Eye (tissue), 1 donor: ENCODE data around the gene AGPAT3.
"Not testable (repeated sequence)": the region's sequence is repeated elsewhere in the genome, so short reads cannot be mapped to it uniquely, and the experiment has no call there.

Source experiments
- DNase-seq: peaks from one replicate; pipeline ENCODE4 v3.0.0-alpha.2; 2015

Gene AGPAT3

DNA sequence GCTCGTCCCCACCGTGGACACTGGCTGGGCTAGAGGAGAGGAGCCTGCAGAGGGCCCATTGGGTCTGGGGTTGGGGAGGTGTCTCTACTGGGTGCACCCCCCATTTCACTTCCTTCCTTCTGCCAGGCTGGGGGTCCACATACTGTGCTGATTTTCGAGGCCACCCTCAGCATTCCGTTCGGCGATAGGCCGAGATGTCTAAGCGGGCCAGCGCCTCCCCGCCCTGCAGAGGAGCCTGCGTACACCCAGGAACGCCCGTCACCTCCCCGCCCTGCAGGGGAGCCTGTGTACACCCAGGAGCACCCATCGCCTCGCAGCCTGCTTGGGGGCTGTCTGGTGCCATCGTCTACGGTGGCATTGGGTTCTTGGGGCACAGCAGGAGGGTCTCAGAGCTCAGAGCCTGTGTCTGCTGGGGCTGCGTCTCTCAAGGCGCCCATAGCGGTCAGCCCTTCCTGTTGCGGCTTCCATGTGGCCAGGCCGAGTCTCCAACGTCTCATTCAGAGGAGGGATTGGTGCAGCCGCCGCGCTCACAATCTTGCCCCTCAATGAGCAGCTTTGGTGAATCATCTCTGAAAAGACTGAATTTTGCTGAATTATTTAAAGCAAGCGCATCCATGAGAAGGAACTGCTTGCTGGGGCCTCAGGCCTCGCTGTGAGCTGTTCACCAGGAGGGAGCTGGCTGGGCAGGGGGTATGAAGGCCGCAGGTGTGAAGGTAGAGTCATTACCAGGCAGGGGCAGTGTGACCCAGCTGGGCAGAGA lies 30.7 kb upstream of the AGPAT3 start:
- peak; percentile 33 for DNase-seq

DNA sequence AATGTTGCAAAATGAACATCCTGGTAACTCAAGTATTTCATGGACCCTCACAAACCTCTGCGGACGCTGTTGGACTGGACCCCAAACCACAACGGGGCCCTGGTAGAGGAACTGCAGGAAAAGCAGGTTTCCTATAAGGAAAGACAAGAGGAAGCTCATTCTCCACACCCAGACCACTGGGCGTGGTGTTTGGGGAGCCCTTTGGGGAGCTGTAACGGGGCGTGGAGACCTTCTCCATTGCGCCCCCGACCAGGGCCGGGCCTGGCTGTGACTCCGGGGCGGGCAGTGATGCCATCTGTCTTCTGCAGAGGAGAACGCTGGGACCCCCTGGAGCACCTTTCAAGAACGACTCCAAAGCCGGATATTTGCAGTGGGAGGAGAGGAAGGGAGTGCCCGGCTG lies 30.0 kb upstream of the AGPAT3 start:
- DNase-seq = no peak

DNA sequence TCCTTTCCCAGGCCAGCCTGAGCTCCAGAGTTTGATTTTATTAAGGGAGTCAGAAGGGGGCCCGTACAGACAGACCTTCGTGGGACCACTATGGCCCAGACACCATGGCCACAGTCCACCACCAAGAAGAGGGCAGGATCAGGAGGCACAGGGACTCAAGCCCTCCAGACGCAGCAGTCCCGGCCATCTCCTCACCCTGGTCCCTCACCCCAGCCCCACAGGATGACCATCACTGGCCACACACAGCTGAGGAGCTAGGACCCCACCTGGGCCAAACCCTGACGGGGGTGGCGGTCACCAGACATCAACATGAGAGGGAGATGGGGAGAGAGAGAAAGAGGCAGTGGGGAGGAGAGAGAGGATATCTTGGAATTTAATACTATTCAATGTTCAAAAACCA lies 29.2 kb upstream of the AGPAT3 start:
- DNase-seq = no peak

DNA sequence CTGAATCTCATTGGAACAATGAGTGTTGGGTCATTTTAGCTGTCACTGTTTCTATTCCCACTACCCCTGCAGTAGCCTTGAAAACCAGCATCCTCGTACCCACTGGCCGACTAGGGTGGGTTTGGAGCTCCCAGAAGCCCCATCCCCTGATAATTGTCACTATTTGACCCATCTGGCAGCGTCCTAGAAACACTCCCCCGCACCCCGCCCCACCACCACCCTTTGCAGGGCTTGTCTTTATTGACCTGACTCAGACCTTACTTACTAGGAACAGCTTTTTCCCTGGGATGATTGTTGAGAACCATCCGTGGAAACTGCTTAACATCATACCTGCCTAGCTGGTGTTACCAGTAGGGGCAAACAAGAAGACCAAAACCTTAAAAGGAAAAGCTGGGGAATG lies 28.4 kb upstream of the AGPAT3 start:
- DNase-seq = no peak

DNA sequence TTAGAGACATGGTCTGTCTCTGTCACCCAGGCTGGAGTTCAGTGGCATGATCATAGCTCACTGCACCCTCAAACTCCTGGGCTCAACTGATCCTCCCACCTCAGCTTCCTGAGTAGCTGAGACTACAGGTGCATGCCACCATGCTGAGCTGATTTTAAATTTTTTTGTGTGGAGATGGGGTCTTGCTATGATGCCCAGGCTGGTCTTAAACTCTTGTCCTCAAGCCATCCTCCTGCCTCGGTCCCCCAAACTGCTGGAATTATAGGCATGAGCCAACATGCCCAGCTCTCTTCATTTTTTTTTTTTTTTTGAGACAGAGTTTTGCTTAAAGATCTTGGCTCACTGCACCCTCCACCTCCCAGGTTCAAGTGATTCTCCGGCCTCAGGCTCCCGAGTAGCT lies 24.8 kb upstream of the AGPAT3 start:
- no peak for DNase-seq

DNA sequence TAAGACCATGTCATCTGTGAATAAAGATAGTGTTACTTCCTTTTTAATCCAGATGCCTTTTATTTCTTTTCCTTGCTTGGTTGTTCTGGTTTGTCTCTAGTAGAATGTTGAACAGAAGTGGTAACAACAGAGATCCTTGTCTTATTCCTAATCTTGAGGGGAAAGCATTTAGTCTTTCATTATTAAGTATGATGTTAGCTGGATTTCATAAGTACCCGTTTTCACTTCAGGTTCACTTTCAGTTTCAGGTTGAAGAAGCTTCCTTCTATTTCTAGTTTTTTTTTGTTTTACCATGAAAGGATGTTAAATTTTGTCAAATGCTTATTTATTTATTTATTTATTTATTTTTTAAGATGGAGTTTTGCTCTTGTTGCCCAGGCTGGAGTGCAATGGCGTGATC lies 22.3 kb upstream of the AGPAT3 start:
- no peak for DNase-seq

DNA sequence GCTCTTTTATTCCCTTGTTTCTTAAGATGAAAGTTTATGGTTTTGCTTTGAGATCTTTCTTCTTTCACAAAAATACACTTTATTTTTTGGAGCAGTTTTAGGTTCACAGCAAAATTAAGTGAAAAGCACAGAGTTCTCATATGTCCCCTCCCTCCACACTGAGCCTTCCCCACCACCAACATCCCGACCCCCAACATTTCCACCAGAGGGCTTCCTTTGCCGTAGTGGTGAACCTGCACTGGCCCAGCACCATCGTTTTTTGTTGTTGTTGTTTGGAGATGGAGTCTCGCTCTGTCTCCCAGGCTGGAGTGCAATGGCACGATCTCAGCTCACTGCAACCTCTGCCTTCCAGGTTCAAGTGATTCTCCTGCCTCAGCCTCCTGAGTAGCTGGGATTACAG lies 20.1 kb upstream of the AGPAT3 start:
- DNase-seq = not testable (repeated sequence)

DNA sequence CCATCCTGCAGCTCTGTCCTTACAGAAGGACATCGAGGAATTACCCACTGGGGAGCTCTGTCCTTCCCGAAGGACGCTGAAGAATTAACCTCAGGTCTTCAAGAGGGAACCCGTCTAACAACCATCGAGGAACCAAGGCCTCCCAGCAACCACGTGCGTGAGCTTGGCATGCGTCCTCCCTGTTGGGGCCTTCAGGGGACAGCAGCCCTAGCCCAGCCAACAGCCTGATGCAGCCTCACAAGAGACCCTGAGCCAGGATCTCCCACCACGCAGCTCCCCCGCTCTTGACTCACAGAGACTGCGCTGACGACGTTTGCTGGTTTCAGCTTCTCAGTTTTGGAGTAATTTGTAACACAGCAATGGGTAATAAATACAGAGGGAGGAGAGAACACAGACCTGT lies 19.6 kb upstream of the AGPAT3 start:
- no peak for DNase-seq

DNA sequence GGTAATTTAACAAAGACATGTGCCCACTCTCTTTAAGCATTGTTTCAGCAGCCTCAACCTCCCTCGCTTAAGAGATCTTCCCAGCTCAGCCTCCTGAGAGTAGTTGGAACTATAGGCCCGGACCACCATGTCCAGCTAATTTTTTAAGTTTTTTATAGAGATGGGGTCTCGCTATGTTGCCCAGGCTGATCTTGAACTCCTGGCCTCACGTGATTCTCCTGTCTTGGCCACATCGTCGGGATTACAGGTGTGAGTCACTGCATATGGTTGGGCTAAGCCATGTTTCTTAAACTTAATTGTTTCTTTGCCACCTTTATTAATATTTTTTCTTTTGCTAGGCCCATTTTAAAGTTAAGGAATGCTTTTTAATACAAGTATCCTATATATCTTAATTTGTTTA lies 18.6 kb upstream of the AGPAT3 start:
- no peak for DNase-seq

DNA sequence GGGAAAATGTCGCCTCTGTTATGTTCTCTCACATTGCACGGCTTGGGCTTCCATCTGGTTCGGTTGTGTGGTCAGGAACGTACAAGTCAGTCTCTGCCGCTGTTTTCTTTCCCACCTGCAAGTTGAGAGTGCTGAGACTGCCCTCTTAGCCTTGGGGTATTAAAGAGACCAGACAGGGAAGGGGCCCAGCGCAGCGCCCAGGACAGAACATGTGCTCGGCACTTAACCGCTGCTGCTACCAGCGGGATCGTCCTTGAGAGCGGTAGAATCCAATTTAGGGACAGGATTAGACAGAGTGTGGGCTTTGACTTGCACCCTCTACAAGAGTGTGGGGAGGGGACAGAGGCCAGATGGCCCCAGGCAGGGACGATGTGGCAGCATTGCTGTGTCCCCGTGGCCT lies 17.7 kb upstream of the AGPAT3 start:
- no peak for DNase-seq

DNA sequence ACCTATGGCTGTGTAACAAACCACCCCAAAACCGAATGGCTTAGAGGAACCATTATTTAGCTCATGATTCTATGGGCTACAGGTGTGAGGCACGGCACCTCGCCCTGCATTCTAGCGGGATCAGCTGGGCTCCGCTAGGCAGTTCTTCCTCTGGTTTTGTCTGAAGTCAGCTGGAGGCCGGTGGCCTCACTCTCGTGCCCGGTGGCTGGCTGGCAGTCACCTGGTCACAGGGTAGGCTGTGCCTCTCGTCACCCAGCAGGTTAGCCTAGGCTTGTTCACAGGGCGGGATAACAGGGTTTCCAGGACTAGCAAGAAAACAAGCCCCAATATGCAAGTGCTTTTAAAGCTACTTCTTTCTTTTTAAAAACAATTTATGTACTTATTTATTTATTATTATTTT lies 16.3 kb upstream of the AGPAT3 start:
- DNase-seq = no peak

DNA sequence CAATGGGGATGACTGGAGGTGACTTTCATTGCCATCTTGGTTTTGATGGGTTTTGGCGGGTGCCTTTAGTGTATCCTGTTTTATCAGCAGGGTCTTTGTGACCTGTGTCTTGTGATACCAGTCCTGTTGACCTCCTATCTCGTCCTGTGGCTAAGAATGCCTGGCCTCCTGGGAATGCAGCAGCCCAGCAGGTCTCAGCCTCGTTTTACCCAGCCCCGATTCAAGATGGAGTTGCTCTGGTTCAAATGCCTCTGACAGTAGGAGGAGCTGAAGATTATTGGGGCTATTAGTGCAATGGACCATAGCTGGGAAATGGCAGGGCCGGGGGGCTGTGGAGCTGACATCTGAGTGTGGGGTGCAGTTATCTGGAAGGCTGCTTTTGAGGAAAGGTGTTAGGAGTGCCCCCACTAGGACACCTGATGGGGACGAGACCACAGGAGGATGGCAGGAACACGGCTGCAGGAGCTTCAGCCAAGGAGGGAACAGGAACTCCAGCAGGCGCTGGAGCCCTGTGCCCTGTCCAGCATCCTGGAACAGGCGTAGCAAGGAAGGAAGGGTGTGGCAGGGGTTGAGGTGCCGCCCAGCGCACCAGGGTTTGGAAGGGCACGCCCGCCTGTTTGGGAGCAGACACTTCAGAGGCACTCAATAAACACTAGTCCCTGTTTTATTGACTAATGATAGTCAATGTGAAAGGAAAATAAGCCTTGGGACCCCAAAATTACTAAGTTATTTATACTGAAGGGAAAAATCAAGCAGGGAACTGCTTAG lies 15.3 kb upstream of the AGPAT3 start:
- DNase-seq = no peak

DNA sequence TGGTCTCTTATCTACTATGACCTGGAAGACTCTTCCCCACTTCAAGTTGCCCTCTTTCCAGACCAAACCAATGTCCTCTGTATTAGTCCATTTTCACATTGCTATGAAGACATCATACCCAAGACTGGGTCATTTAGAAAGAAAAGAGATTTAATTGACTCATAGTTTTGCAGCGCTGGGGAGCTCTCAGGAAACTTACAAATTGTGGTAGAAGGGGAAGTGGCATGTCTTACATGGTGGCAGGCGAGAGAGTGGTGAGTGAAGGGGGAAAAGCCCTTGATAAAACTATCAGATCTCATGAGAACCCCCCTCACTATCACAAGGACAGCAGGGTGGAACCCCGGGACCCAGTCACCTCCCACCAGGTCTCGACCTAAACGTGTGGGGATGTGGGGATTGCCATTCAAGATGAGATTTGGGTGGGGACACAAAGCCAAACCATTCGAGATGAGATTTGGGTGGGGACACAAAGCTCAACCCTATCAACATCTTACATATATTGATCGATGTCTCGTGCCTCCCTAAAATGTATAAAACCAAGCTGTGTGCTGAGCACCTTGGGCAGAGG lies 14.2 kb upstream of the AGPAT3 start:
- DNase-seq = no peak

DNA sequence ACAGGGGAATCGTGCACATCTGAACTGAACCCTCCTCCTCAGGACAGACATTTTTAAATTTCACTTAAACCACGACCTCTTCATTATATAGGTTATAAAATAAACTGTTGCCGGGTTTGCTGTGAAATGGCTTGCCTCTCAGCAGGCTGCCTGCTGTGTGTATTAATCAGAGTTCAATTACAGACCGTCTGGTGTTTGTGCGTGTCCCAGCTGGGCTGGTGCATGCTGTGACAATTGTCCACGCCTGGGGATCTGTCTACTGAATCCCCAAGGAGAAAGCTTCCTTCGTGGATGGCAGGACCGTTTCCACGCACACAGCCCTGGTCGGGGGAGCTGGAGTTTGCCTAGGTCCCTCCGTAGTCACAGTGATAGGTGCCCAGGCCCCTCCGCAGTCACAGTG lies 13.4 kb upstream of the AGPAT3 start:
- no peak for DNase-seq

DNA sequence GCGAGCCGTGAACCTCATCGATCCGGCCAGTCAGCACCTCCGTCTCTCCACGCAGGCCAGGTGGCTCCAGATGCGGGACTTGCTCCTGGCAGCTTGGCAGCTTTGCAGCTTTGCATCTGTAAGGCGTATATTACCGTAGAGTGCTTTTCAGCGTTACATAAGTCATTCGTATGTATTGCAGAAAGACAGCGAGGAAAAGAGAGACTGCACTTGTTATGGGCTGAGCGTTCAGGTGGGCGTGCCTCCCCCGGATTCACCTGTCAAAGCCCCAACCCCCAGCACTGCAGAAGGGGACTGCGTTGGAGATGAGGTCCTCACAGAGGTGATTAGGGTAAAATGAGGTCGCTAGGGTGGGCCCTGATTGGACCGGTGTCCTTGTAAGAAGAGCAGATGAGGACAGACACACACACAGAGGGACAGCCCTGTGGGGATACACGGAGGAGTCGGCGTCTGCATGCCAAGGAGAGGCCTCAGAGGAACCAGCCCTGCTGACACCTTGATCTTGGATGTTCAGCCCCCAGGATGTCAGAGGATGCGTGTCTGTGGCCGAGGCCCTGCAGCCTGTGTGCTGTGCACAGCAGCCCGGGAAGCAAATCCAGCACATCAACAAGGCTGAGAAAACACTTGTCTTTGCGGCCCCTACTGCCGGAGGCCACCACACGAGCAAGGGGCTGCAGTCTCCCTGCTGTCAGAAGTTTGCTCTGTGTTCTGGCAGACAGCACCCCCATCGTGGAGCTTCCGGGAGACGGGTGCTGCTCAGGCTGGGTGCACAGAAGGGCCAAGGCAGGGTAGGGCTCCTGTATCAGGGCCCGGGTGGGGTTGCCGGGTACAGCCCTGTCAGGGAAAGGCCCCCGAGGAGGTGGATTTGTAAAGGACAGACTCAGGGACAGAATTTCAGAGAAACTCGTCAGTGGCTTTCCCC lies 10.9 kb upstream of the AGPAT3 start:
- no peak for DNase-seq

DNA sequence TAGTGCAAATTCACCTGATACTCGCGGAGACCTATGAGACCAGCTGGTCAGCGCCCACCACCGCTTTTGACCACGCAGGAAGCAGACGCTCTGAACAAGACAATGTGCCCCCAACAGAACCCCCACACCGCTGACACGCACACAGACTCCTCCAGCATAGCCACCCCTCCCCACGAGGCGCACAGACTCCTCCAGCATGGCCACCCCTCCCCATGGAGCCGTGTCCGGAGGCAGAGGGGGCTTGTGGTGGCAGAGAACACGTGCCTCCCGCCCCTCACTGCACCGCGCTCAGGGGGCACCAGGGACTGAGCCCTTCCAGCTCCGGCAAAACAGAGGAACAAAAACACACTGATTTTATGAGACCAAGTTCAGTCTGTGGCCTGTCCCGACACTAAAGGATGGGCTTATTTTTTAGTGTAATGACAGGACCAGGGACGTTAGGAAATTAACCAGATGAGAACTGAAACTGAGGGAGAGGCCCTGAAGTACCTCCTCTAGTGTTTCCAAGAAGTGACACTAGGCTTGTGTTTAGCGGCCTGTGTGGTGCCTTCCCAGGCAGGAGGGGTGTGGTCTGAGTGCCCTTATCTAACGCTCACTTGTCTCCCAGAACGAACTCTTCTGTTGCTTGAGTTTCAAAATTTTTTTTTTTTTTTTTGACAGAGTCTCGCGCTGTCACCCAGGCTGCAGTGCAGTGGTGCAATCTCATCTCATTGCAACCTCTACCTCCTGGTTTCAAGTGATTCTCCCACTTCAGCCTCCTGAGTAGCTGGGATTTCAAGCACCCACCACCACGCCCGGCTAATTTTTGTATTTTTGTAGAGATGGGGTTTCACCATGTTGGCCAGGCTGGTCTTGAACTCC lies 10.0 kb upstream of the AGPAT3 start:
- DNase-seq = no peak

DNA sequence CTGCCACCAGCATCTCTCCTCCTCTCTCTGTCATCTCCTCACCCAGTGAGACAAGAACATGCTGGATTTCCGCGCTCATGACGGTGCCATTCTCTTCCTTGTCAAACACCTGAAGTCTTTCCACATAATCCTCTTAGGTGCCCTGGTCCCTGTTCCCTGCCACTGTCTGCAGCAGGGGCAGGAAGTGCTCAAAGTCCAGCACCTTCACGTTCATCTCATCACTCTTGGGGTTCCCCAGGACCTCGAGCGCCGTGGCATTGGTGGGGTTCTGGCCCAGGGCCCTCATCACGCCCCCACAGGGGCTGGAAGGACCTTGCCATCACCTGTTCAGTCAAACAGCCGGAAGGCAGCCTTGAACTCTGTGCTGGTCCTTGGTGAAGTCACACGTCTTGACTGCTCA lies 9.1 kb upstream of the AGPAT3 start:
- DNase-seq = no peak

DNA sequence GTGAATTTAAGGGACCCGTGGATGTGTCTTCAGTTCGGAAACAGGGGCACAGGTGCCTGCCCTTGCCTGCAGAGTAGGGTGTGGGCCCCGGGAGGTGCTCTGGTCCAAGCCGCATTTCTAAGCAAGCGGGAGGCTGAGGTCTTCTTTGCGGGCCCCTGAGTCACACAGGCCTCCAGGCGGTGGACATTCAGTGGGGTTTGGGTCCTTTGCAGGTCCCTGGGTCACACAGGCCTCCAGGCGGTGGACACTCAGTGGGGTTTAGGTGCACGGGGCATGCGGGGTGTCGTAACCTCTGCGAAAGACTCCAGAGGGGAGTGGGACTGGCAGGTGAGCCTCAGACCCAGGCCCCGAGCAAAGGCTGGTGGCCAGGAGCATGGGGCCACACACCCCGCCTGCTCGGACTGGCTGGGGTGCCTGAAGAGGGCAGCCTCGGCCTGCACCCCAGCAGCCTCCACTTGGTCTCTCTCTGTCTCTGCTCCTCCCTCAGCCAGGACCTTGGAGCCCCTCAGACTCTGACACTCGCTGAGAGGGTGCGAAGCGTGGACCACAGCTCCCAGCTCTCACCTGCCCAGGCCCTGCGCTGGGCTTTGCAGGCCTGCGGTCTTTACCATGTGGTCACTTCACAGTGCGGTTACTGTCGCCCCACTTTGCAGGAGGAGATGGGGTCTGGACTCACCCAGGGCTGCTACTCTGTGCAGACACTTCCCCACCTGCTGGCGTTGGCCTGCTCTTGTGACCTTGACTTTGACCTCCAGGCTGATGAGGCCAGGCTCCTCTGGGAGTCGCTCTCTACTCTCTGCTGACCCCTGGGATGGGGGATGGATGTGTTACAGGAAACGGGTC lies 6.0 kb upstream of the AGPAT3 start:
- DNase-seq = no peak

DNA sequence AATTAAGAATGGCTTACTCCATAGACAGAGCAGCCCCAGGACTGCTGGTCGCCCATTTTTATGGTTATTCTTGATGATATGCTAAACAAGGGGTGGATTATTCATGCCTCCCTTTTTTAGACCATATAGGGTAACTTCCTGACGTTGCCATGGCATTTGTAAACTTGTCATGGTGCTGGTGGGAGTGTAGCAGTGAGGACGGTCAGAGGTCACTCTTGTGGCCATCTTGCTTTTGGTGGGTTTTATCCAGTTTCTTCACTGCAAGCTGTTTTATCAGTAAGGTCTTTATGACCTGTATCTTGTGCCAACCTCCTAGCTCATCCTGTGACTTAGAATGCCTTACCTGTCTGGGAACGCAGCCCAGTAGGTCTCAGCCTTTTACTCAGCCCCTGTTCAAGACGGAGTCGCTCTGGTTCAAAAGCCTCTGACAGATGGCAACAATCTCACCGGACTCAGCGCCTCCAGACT lies 5.2 kb upstream of the AGPAT3 start:
- no peak for DNase-seq

DNA sequence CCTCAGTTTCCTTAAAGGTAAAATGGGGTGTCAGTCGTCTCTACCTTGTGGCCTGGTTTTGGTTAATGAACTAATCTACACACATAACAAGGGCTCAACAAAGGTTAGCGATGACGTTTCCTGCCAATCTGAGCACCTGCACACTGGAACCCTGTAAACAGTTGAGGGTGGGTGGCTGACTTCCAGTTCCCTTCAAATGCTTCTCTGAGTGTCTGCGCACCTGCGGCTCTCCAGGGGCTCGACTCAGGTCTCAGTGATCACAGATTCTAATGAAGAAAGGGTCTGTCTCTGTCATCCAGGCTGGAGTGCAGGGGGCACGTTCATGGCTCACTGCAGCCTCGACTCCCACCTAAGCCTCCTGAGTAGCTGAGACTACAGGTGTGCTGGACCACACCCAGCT lies 3.3 kb upstream of the AGPAT3 start:
- no peak for DNase-seq

DNA sequence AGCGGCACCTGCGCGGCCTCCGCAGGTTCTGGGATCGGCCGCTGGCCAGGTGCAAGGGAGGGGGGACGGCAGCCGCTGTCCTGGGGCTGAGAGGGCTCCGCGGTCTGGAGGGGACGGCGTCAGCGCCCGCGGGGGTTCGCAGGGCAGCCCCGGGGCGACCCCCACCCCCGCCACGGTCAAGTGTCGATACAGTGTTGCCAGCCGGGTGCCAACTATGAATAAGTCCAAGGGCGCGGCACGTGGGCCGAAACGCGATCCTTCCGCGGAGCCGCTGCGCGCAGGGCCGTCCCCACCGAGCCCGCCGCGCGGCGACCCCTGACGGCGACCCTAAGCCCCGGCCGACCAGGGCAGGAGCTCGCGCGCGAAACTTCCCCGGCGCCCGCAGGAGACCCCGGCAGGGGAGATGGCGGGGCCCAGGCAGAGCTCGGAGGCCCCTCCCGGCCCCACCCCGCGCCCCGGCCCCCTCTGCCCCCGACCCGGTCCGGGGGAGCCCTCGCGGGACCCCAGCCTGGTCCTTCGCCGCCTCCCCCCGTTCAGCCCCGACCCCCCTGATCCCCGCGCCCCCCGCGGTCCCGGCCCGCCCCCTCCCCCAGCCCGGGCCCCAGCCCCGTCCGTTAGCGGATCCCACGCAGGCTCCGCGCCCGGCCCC lies 586 bp upstream of the AGPAT3 start:
- peak; percentile 58 for DNase-seq
